ENCODE data around the gene USP31.

USP31 gene

DNA sequence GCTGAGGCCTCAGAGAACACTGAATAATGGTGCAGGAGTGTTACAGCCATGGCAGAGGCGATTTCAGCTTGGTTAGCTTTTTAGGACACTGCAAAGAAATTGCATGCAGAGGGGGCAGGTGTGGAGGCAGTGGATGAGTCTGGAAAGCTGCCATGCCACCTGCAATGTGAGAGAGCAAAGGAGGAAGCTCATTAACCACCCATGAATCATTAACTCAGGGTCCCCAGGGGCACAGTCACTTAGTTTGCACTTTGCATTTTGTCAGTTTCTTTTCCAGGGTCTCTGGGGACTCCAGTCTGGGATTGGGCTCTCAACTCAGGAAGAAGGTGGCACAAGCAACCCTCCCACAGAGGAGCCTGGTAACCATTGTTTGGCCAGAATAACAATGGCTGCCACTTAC is 132.9 kb downstream of the USP31 start:
- Histone ChIP-seq H3K4me1 (peaks cover 5% of the 10 kb centered on the region), H3K27me3 (no peaks in the 10 kb centered on the region), H3K36me3 (no peaks in the 10 kb centered on the region), H3K4me3 (ENCODE audit: low read depth, low read length) (no peak overlapping the region), H3K9me3 (no peaks in the 10 kb centered on the region; the same call in 1 of the 2 replicates)
- TF ChIP-seq, protein P1, sequence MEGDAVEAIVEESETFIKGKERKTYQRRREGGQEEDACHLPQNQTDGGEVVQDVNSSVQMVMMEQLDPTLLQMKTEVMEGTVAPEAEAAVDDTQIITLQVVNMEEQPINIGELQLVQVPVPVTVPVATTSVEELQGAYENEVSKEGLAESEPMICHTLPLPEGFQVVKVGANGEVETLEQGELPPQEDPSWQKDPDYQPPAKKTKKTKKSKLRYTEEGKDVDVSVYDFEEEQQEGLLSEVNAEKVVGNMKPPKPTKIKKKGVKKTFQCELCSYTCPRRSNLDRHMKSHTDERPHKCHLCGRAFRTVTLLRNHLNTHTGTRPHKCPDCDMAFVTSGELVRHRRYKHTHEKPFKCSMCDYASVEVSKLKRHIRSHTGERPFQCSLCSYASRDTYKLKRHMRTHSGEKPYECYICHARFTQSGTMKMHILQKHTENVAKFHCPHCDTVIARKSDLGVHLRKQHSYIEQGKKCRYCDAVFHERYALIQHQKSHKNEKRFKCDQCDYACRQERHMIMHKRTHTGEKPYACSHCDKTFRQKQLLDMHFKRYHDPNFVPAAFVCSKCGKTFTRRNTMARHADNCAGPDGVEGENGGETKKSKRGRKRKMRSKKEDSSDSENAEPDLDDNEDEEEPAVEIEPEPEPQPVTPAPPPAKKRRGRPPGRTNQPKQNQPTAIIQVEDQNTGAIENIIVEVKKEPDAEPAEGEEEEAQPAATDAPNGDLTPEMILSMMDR (IDR thresholded peaks at IDR 0.05; ENCODE audit: low read depth, low read length): no peak
- no peak for DNase-seq

DNA sequence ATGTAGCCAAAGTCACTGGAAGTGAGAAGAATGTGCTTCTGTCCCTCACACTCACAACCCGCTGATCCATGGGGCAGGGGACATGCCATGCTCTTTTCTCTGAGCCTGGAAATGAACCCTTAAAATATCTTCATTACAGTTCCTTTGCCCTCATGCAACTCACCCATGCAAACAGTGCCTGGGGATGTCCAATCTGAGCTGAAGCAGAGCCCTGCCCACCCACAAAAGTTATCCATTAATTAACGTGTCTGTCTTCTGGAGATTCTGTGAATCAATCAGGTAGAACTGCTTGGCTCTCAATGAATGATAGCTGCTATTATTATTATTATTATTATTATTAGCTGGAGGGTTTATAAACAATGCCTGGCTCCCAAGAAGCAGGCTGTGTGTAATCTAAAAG is 133.7 kb downstream of the USP31 start:
- H3K4me1 ChIP-seq: peaks cover 5% of the 10 kb centered on the region
- H3K36me3 ChIP-seq: no peaks in the 10 kb centered on the region
- DNase-seq: no peak
- TF ChIP-seq, protein P1 (IDR thresholded peaks at IDR 0.05; ENCODE audit: low read depth, low read length): no peak
- no peak overlapping the region for H3K4me3 ChIP-seq (ENCODE audit: low read depth, low read length)
- no peaks in the 10 kb centered on the region; the same call in 1 of the 2 replicates for H3K9me3 ChIP-seq
- no peaks in the 10 kb centered on the region for H3K27me3 ChIP-seq

DNA sequence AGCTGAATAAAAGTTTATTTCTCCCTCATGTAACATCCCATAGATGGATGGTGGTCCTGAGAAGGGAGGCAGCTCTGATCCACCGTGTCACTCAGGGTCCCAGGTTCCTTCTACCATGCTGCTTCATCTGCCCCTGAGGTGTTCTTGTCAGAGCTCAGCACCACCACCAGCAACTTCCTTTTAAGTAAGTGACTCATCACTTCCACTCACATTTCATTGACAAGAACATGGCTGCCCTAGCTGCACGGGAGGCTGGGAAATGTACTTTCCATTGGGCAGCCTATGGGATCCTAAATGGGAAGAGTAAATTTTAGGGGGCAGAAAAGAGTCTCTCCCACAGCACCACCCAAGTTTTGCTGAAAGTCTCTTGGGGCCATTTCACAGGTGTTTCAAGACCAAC is 134.7 kb downstream of the USP31 start:
- H3K27me3 ChIP-seq: no peaks in the 10 kb centered on the region
- TF ChIP-seq, protein P1 (IDR thresholded peaks at IDR 0.05; ENCODE audit: low read depth, low read length): no peak
- no peaks in the 10 kb centered on the region for H3K36me3 ChIP-seq
- peaks cover 5% of the 10 kb centered on the region for H3K4me1 ChIP-seq
- H3K4me3 ChIP-seq (ENCODE audit: low read depth, low read length): no peak overlapping the region
- DNase-seq: no peak
- no peaks in the 10 kb centered on the region for H3K9me3 ChIP-seq

Data from BE2C (cell line).